Measurements from ENCODE around the gene ANXA2.

ANXA2 gene

DNA sequence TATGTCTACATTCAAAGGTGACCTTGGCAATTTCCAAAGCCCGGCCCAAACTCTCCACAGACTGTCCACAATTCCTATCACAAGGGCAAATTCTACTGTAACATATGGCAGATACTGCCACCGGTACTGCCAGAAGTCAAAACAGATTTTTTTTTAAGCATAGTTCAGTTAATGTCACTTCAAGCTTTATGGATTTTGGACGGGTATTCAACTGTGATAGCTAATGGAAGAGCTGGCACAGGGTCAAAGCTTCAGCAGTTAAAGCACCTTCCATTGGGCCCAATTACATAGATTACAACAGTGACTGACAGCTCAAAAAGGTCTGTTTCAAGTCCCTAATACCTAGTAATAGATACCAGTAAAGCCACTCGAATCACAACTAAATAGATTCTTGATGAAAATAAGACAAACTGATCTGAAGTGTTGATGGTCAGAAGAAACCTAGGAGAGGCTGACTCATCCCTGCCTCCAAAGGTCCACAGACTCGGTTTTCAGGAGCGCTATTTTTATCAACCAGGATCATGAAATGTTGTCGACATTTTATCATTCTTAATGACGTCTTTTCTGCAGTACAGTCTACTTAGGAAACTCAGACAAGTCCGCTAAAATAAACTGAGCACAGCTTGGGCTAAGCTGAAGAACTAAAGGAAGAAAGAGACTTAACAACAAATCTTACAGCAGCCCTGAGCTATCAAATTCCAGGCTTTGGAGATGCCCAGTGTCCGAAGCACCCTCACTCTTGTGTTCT is 38.7 kb downstream of the ANXA2 start:
- Histone ChIP-seq H3K36me3 (ENCODE audit: control insufficient read depth in 1 of 2, insufficient read depth in 2 of 2, low read length in 2 of 2) (peaks cover 75 to 90% of the 10 kb centered on the region in 2 donors), H3K4me1 (ENCODE audit: control insufficient read depth in 1 of 2, insufficient read depth in 2 of 2, low read length in 2 of 2) (peaks cover 13 to 38% of the 10 kb centered on the region in 2 donors), H3K27ac (ENCODE audit: low read depth, low read length) (no peak overlapping the region)

GRCh38 chr15:60356832-60357231 is 41.0 kb downstream of the ANXA2 start:
- Histone ChIP-seq H3K4me3 (ENCODE audit: low read depth in 1 of 2, low read length in 2 of 2) (no peak overlapping the region), H3K27ac (ENCODE audit: low read depth, low read length) (no peak overlapping the region), H3K27me3 (ENCODE audit: control insufficient read depth in 1 of 2, insufficient read depth in 2 of 2, low read length in 2 of 2) (no peaks in the 10 kb centered on the region), H3K9me3 (ENCODE audit: control insufficient read depth in 1 of 2, low read length in 2 of 2) (no peaks in the 10 kb centered on the region), H3K9ac (ENCODE audit: low read depth in 1 of 2, low read length in 2 of 2) (no peak overlapping the region), H3K36me3 (ENCODE audit: control insufficient read depth in 1 of 2, insufficient read depth in 2 of 2, low read length in 2 of 2) (peaks cover 78 to 90% of the 10 kb centered on the region in 2 donors), H3K4me1 (ENCODE audit: control insufficient read depth in 1 of 2, insufficient read depth in 2 of 2, low read length in 2 of 2) (peaks cover 0 to 20% of the 10 kb centered on the region in 2 donors)

More for the DNA sequence above, 38.7 kb downstream of the ANXA2 start:
- Histone ChIP-seq H3K27me3 (ENCODE audit: control insufficient read depth in 1 of 2, insufficient read depth in 2 of 2, low read length in 2 of 2) (no peaks in the 10 kb centered on the region), H3K4me3 (ENCODE audit: low read depth in 1 of 2, low read length in 2 of 2) (no peak overlapping the region), H3K9me3 (ENCODE audit: control insufficient read depth in 1 of 2, low read length in 2 of 2) (no peaks in the 10 kb centered on the region), H3K9ac (ENCODE audit: low read depth in 1 of 2, low read length in 2 of 2) (no peak overlapping the region)

DNA sequence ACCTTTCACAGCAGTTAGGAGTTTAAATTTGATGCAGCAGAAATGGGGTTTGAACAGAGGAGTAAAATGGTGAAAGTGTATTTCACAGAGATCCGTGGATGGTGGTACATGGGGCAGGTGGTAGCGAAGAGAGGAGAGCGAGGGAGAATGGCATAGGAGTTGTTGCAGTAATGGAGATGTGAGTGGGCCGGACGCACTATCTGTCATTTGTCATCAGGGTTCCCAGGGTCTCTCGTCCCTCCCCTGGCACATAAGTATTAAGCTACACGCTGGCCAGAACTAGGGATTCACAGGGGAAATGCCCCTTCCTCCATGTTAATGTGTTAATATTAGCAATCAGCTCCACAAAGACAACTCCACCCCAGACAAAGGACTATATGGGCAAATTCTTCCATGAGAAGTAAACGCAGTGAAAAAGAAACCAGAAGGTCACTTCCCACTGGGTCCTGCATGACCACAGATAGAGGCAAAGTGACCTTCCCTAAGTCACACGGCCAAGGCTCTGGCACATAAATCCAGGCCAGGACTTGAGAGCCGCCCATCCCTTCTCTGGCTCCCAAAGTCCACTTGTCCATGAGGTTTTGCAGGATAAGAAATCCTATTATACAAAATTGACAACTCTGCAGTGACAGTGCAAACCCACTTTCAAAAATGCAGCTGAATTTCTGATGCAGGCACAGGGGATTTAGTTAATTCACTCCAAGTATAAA is 42.5 kb downstream of the ANXA2 start:
- Histone ChIP-seq H3K27me3 (ENCODE audit: control insufficient read depth in 1 of 2, insufficient read depth in 2 of 2, low read length in 2 of 2) (no peaks in the 10 kb centered on the region), H3K4me1 (ENCODE audit: control insufficient read depth in 1 of 2, insufficient read depth in 2 of 2, low read length in 2 of 2) (peaks cover 0 to 14% of the 10 kb centered on the region in 2 donors), H3K9ac (ENCODE audit: low read depth in 1 of 2, low read length in 2 of 2) (no peak overlapping the region), H3K9me3 (ENCODE audit: control insufficient read depth in 1 of 2, low read length in 2 of 2) (no peaks in the 10 kb centered on the region), H3K4me3 (ENCODE audit: low read depth in 1 of 2, low read length in 2 of 2) (no peak overlapping the region), H3K36me3 (ENCODE audit: control insufficient read depth in 1 of 2, insufficient read depth in 2 of 2, low read length in 2 of 2) (peaks cover 85 to 91% of the 10 kb centered on the region in 2 donors), H3K27ac (ENCODE audit: low read depth, low read length) (no peak overlapping the region)

GRCh38 chr15:60353245-60353920 is 44.4 kb downstream of the ANXA2 start:
- Histone ChIP-seq H3K27me3 (ENCODE audit: control insufficient read depth in 1 of 2, insufficient read depth in 2 of 2, low read length in 2 of 2) (no peaks in the 10 kb centered on the region), H3K9ac (ENCODE audit: low read depth in 1 of 2, low read length in 2 of 2) (no peak overlapping the region), H3K4me3 (ENCODE audit: low read depth in 1 of 2, low read length in 2 of 2) (no peak overlapping the region), H3K4me1 (ENCODE audit: control insufficient read depth in 1 of 2, insufficient read depth in 2 of 2, low read length in 2 of 2) (no peaks in the 10 kb centered on the region), H3K27ac (ENCODE audit: low read depth, low read length) (no peak overlapping the region), H3K9me3 (ENCODE audit: control insufficient read depth in 1 of 2, low read length in 2 of 2) (no peaks in the 10 kb centered on the region), H3K36me3 (ENCODE audit: control insufficient read depth in 1 of 2, insufficient read depth in 2 of 2, low read length in 2 of 2) (peaks cover 72 to 90% of the 10 kb centered on the region in 2 donors)

- no peak overlapping the region for H3K4me3 ChIP-seq (ENCODE audit: low read depth in 1 of 2, low read length in 2 of 2)
- no peaks in the 10 kb centered on the region for H3K9me3 ChIP-seq (ENCODE audit: control insufficient read depth in 1 of 2, low read length in 2 of 2)
- H3K4me1 ChIP-seq (ENCODE audit: control insufficient read depth in 1 of 2, insufficient read depth in 2 of 2, low read length in 2 of 2) = no peaks in the 10 kb centered on the region
- H3K36me3 ChIP-seq (ENCODE audit: control insufficient read depth in 1 of 2, insufficient read depth in 2 of 2, low read length in 2 of 2) = peaks cover 73 to 95% of the 10 kb centered on the region in 2 donors
- H3K27me3 ChIP-seq (ENCODE audit: control insufficient read depth in 1 of 2, insufficient read depth in 2 of 2, low read length in 2 of 2) = no peaks in the 10 kb centered on the region
- H3K9ac ChIP-seq (ENCODE audit: low read depth in 1 of 2, low read length in 2 of 2) = no peak overlapping the region
- no peak overlapping the region for H3K27ac ChIP-seq (ENCODE audit: low read depth, low read length)
Observed at GRCh38 chr15:60352525-60352924, 45.3 kb downstream of the ANXA2 start.

GRCh38 chr15:60351066-60351465 is 46.7 kb downstream of the ANXA2 start:
- Histone ChIP-seq H3K27ac (ENCODE audit: low read depth, low read length) (no peak overlapping the region), H3K9me3 (ENCODE audit: control insufficient read depth in 1 of 2, low read length in 2 of 2) (no peaks in the 10 kb centered on the region), H3K36me3 (ENCODE audit: control insufficient read depth in 1 of 2, insufficient read depth in 2 of 2, low read length in 2 of 2) (peaks cover 75 to 95% of the 10 kb centered on the region in 2 donors), H3K27me3 (ENCODE audit: control insufficient read depth in 1 of 2, insufficient read depth in 2 of 2, low read length in 2 of 2) (no peaks in the 10 kb centered on the region), H3K4me3 (ENCODE audit: low read depth in 1 of 2, low read length in 2 of 2) (no peak overlapping the region), H3K9ac (ENCODE audit: low read depth in 1 of 2, low read length in 2 of 2) (no peak overlapping the region), H3K4me1 (ENCODE audit: control insufficient read depth in 1 of 2, insufficient read depth in 2 of 2, low read length in 2 of 2) (no peaks in the 10 kb centered on the region)

DNA sequence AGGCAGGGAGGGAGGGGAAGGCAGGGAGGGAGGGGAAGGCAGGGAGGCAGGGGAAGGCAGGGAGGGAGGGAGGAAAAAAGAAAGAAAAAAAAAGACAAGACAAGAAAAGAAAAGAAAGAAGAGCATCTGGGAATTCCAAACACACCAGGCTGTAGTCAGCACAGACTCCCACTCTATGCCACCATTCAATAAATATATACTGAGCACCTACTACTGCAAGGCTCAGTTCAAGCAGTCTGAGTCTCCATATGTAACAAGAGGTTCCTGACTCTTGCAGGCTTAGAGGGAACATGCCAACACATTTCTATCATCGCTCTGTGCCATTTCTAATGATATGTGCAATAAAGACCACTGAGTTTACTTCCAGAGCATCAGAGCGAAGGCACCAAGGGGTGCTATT is 47.7 kb downstream of the ANXA2 start:
- Histone ChIP-seq H3K4me1 (ENCODE audit: control insufficient read depth in 1 of 2, insufficient read depth in 2 of 2, low read length in 2 of 2) (no peaks in the 10 kb centered on the region), H3K9ac (ENCODE audit: low read depth in 1 of 2, low read length in 2 of 2) (no peak overlapping the region), H3K9me3 (ENCODE audit: control insufficient read depth in 1 of 2, low read length in 2 of 2) (no peaks in the 10 kb centered on the region), H3K4me3 (ENCODE audit: low read depth in 1 of 2, low read length in 2 of 2) (no peak overlapping the region), H3K27ac (ENCODE audit: low read depth, low read length) (no peak overlapping the region), H3K27me3 (ENCODE audit: control insufficient read depth in 1 of 2, insufficient read depth in 2 of 2, low read length in 2 of 2) (no peaks in the 10 kb centered on the region), H3K36me3 (ENCODE audit: control insufficient read depth in 1 of 2, insufficient read depth in 2 of 2, low read length in 2 of 2) (peaks cover 74 to 95% of the 10 kb centered on the region in 2 donors)

DNA sequence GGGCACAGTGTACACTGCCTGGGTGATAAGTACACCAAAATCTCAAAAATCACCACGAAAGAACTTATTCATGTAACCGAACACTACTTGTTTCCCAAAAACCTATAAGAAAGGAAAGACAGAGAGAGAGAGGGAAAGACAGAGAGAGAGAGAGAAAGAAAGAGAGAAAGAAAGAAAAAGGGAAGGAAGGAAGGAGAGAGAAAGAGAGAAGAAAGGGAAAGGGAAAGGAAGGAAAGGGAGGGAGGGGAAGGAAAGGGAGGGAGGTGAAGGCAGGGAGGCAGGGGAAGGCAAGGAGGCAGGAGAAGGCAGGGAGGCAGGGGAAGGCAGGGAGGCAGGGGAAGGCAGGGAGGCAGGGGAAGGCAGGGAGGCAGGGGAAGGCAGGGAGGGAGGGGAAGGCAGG is 48.2 kb downstream of the ANXA2 start:
- H3K27me3 ChIP-seq (ENCODE audit: control insufficient read depth in 1 of 2, insufficient read depth in 2 of 2, low read length in 2 of 2) = no peaks in the 10 kb centered on the region
- H3K9me3 ChIP-seq (ENCODE audit: control insufficient read depth in 1 of 2, low read length in 2 of 2) = no peaks in the 10 kb centered on the region
- H3K36me3 ChIP-seq (ENCODE audit: control insufficient read depth in 1 of 2, insufficient read depth in 2 of 2, low read length in 2 of 2) = peaks cover 71 to 92% of the 10 kb centered on the region in 2 donors
- H3K4me1 ChIP-seq (ENCODE audit: control insufficient read depth in 1 of 2, insufficient read depth in 2 of 2, low read length in 2 of 2) = no peaks in the 10 kb centered on the region
- H3K27ac ChIP-seq (ENCODE audit: low read depth, low read length) = no peak overlapping the region
- H3K9ac ChIP-seq (ENCODE audit: low read depth in 1 of 2, low read length in 2 of 2) = no peak overlapping the region
- H3K4me3 ChIP-seq (ENCODE audit: low read depth in 1 of 2, low read length in 2 of 2) = no peak overlapping the region

DNA sequence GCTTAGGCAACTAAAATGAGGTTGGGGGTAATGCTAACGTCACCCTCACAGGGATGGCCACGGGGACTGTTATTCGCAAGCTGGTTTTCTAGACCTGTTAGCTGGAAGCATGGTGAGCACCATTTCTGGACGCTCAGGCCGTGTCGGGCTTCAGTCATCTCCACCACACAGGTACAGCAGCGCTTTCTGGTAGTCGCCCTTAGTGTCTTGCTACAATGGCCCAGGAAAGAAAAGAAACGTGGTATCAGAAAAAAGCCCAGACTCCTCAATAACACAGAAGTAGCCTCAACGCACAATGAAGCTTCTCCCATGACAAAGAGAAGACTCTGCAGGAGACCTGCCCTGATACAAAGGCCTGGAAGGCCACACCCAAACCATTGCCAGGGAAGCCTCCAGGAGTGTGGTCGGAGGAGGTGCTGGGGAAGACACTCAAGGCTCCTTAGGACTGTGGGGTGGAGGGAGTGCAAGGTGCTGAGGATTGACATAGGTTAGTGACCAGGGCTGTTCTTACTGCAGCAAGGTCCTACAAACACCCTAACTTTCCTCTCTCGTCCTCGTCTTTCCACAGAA is 50.2 kb downstream of the ANXA2 start:
- no peaks in the 10 kb centered on the region for H3K9me3 ChIP-seq (ENCODE audit: control insufficient read depth in 1 of 2, low read length in 2 of 2)
- no peak overlapping the region for H3K27ac ChIP-seq (ENCODE audit: low read depth, low read length)
- H3K4me1 ChIP-seq (ENCODE audit: control insufficient read depth in 1 of 2, insufficient read depth in 2 of 2, low read length in 2 of 2) = no peaks in the 10 kb centered on the region
- no peak overlapping the region for H3K9ac ChIP-seq (ENCODE audit: low read depth in 1 of 2, low read length in 2 of 2)
- H3K4me3 ChIP-seq (ENCODE audit: low read depth in 1 of 2, low read length in 2 of 2) = no peak overlapping the region
- H3K27me3 ChIP-seq (ENCODE audit: control insufficient read depth in 1 of 2, insufficient read depth in 2 of 2, low read length in 2 of 2) = no peaks in the 10 kb centered on the region
- H3K36me3 ChIP-seq (ENCODE audit: control insufficient read depth in 1 of 2, insufficient read depth in 2 of 2, low read length in 2 of 2) = peaks cover 53 to 72% of the 10 kb centered on the region in 2 donors

- no peak overlapping the region for H3K9ac ChIP-seq (ENCODE audit: low read depth in 1 of 2, low read length in 2 of 2)
- no peaks in the 10 kb centered on the region for H3K9me3 ChIP-seq (ENCODE audit: control insufficient read depth in 1 of 2, low read length in 2 of 2)
- no peaks in the 10 kb centered on the region for H3K27me3 ChIP-seq (ENCODE audit: control insufficient read depth in 1 of 2, insufficient read depth in 2 of 2, low read length in 2 of 2)
- no peak overlapping the region for H3K27ac ChIP-seq (ENCODE audit: low read depth, low read length)
- no peaks in the 10 kb centered on the region for H3K4me1 ChIP-seq (ENCODE audit: control insufficient read depth in 1 of 2, insufficient read depth in 2 of 2, low read length in 2 of 2)
- H3K36me3 ChIP-seq (ENCODE audit: control insufficient read depth in 1 of 2, insufficient read depth in 2 of 2, low read length in 2 of 2) = peaks cover 44 to 63% of the 10 kb centered on the region in 2 donors
- no peak overlapping the region for H3K4me3 ChIP-seq (ENCODE audit: low read depth in 1 of 2, low read length in 2 of 2)
Observed at GRCh38 chr15:60346653-60347052, 51.1 kb downstream of the ANXA2 start.
